Left ventricle myocardium inferior (tissue), 1 donor: Measurements from ENCODE around the gene COL19A1. TPM values are rescaled to one million over a fixed set of nuclear protein-coding genes. Genes with fewer than 3 reads are reported as not detected.

Experiments used
- DNase-seq: peaks from one replicate; pipeline ENCODE4 v3.0.0-alpha.2; 2020
- H3K27ac ChIP-seq: fragments of 200-600 bp; replicated peaks from 2 replicates; pipeline ENCODE4 v1.8.0; 2021
- H3K27me3 ChIP-seq: fragments of 200-600 bp; 2 replicates; pipeline ENCODE4 v1.8.0; 2021; ENCODE audit warnings: low read depth
- H3K36me3 ChIP-seq: fragments of 200-600 bp; 2 replicates; pipeline ENCODE4 v1.8.0; 2021
- H3K4me1 ChIP-seq: fragments of 200-600 bp; 2 replicates; pipeline ENCODE4 v1.8.0; 2021
- H3K4me3 ChIP-seq: fragments of 200-600 bp; 2 replicates; pipeline ENCODE4 v1.8.0; 2021; ENCODE audit warnings: mild to moderate bottlenecking, moderate library complexity
- H3K9me3 ChIP-seq: fragments of 200-600 bp; replicated peaks from 2 replicates; pipeline ENCODE4 v1.8.0; 2021
- CTCF ChIP-seq: fragments of 200-600 bp; IDR thresholded peaks from 2 replicates; pipeline ENCODE4 v1.8.0; 2021; ENCODE audit warnings: antibody characterized with exemption, mild to moderate bottlenecking, borderline replicate concordance
- intact Hi-C: fragments of 100-400 bp; cut with micrococcal nuclease; formaldehyde crosslinking; loops from one replicate; pipeline ENCODE4 v1.11.0; 2022
- total RNA-seq: library from RNA; stranded (reverse); fragmentation: NEBNext Ultra II Directional; extraction: Animal tissue kit (Norgen Biotek cat#: 25700); gene quantifications from one replicate; pipeline ENCODE4 v1.2.1, GENCODE V29; 2021
- donor health status: DM: no; HTN: yes; CAD: no; lungs with severe emphysema.

COL19A1 gene
- total RNA-seq, 1 donor from 2014 or later: 1.9 TPM

GRCh38 chr6:69871107-69871506 is 4.8 kb downstream of the COL19A1 start:
- no peaks in the 10 kb centered on the region for H3K36me3 ChIP-seq
- intact Hi-C loops: no loop called here
- no peak overlapping the region for H3K27ac ChIP-seq
- H3K4me1 ChIP-seq: peaks cover 20% of the 10 kb centered on the region
- H3K27me3 ChIP-seq: peaks cover 6% of the 10 kb centered on the region
- no peaks in the 10 kb centered on the region for H3K9me3 ChIP-seq
- no peak overlapping the region for H3K4me3 ChIP-seq
- DNase-seq: no peak
- no peak for TF ChIP-seq CTCF

- no peak for DNase-seq
- Histone ChIP-seq H3K4me1 (no peaks in the 10 kb centered on the region), H3K4me3 (no peak overlapping the region), H3K27me3 (no peaks in the 10 kb centered on the region), H3K27ac (no peak overlapping the region), H3K36me3 (no peaks in the 10 kb centered on the region), H3K9me3 (no peaks in the 10 kb centered on the region)
- TF ChIP-seq CTCF: no peak
- intact Hi-C loops: no loop called here
Observed at GRCh38 chr6:69873291-69873690, 6.9 kb downstream of the COL19A1 start.

GRCh38 chr6:69875715-69876114 is 9.4 kb downstream of the COL19A1 start:
- Histone ChIP-seq H3K4me1 (no peaks in the 10 kb centered on the region), H3K36me3 (no peaks in the 10 kb centered on the region), H3K9me3 (no peaks in the 10 kb centered on the region), H3K4me3 (no peak overlapping the region), H3K27ac (no peak overlapping the region), H3K27me3 (no peaks in the 10 kb centered on the region)
- TF ChIP-seq CTCF: no peak
- DNase-seq: no peak
- intact Hi-C loops: no loop called here

- intact Hi-C loops: no loop called here
- DNase-seq: no peak
- no peaks in the 10 kb centered on the region for H3K27me3 ChIP-seq
- H3K4me3 ChIP-seq: no peak overlapping the region
- no peaks in the 10 kb centered on the region for H3K4me1 ChIP-seq
- H3K9me3 ChIP-seq: no peaks in the 10 kb centered on the region
- no peaks in the 10 kb centered on the region for H3K36me3 ChIP-seq
- TF ChIP-seq CTCF: no peak
- H3K27ac ChIP-seq: no peak overlapping the region
Observed at GRCh38 chr6:69878795-69879194, 12.4 kb downstream of the COL19A1 start.

- H3K27me3 ChIP-seq: no peaks in the 10 kb centered on the region
- no peak for TF ChIP-seq CTCF
- no peaks in the 10 kb centered on the region for H3K9me3 ChIP-seq
- H3K4me1 ChIP-seq: no peaks in the 10 kb centered on the region
- no peak for DNase-seq
- intact Hi-C loops: no loop called here
- no peaks in the 10 kb centered on the region for H3K36me3 ChIP-seq
- no peak overlapping the region for H3K27ac ChIP-seq
- no peak overlapping the region for H3K4me3 ChIP-seq
Observed at GRCh38 chr6:69880601-69881000, 14.2 kb downstream of the COL19A1 start.
